A549 (cell line): ENCODE measurements around the gene GRK1. TPM values are rescaled to one million over a fixed set of nuclear protein-coding genes. Genes with fewer than 3 reads are reported as not detected.

Source experiments
- ATAC-seq, 2 experiments: fragments of 200-7000 bp in 1 of 2; fragments of >200 bp in 1 of 2; cut with Nextera tagmentation in 1 of 2; cut with Tn5 transposase in 1 of 2; 3 replicates each; pipeline versions ENCODE4 v1.8.0 to v1.9.1; 2018 to 2020; ENCODE audit warnings: mild to moderate bottlenecking in 1 of 2, moderate library complexity in 1 of 2
- CTCF ChIA-PET: fragments of 300-600 bp; sonication (Branson Sonifier 250); formaldehyde crosslinking; extraction: SDS; loops from one replicate; lab custom pipeline; 2021; ENCODE audit warnings: antibody characterized with exemption, inconsistent platforms; lab: Yijun Ruan, JAX
- POLR2A ChIA-PET: fragments of 350-600 bp; formaldehyde crosslinking; extraction: SDS; loops from one replicate; lab custom pipeline; 2021; ENCODE audit warnings: antibody characterized with exemption, inconsistent platforms; lab: Yijun Ruan, JAX
- DNase-seq, 2 experiments: peaks; one replicate each; pipeline versions ENCODE4 v3.0.0 to v3.0.0-alpha.2; 2011 to 2016; ENCODE audit warnings: low read depth in 1 of 2, low spot score in 1 of 2
- FAIRE-seq: peaks from 2 replicates; lab custom pipeline; 2011; peaks lifted over from hg19 to GRCh38; lab: Jason Lieb, UNC
- H3K27ac ChIP-seq, 2 experiments: fragments of >200 bp; sonication (Bioruptor Twin); formaldehyde crosslinking; 3 replicates each; pipeline ENCODE4 v1.5.1; 2016 to 2017
- H3K4me1 ChIP-seq: fragments of >200 bp; sonication (Bioruptor Twin); formaldehyde crosslinking; 3 replicates; pipeline ENCODE4 v1.6.1; 2016
- H3K4me2 ChIP-seq: fragments of >200 bp; sonication (Bioruptor Twin); formaldehyde crosslinking; 3 replicates; pipeline ENCODE4 v1.6.1; 2016
- H3K4me3 ChIP-seq: fragments of >200 bp; sonication (Bioruptor Twin); formaldehyde crosslinking; 3 replicates; pipeline ENCODE4 v1.5.1; 2016
- H3K9me3 ChIP-seq: fragments of >200 bp; sonication (Bioruptor Twin); formaldehyde crosslinking; 3 replicates; pipeline ENCODE4 v1.6.1; 2016
- BHLHE40 ChIP-seq: IDR thresholded peaks from 2 replicates; pipeline ENCODE4 v1.6.1; 2012; ENCODE audit warnings: low read depth, low read length, inconsistent platforms
- CHD2 ChIP-seq: fragments of 150-350 bp; IDR thresholded peaks from 2 replicates; pipeline ENCODE4 v1.6.1; 2014; ENCODE audit warnings: low read length; ENCODE audit not compliant: partially characterized antibody
- ESRRA ChIP-seq: fragments of 150-350 bp; IDR thresholded peaks from 2 replicates; pipeline ENCODE4 v1.6.1; 2014; ENCODE audit warnings: mild to moderate bottlenecking, low read length, borderline replicate concordance
- FOSB ChIP-seq: fragments of 250-450 bp; sonication (Bioruptor Pico); IDR thresholded peaks from 2 replicates; pipeline ENCODE4 v1.5.0; 2020; ENCODE audit warnings: mild to moderate bottlenecking, moderate library complexity
- FOSL2 ChIP-seq, 2 experiments: fragments of 450-650 bp in 1 of 2; fragments of >200 bp in 1 of 2; sonication (Bioruptor Twin) in 1 of 2; formaldehyde crosslinking; IDR thresholded peaks; 2 replicates each; pipeline versions ENCODE4 v1.5.0 to v1.6.1; 2016 to 2020; ENCODE audit warnings: mild to moderate bottlenecking in 1 of 2, moderate library complexity in 1 of 2
- FOXS1 ChIP-seq: fragments of 250-450 bp; sonication (Bioruptor Pico); IDR thresholded peaks from 2 replicates; pipeline ENCODE4 v1.5.0; 2020; ENCODE audit warnings: mild to moderate bottlenecking, moderate library complexity
- HOXA7 ChIP-seq: fragments of 250-450 bp; sonication (Bioruptor Pico); IDR thresholded peaks from 2 replicates; pipeline ENCODE4 v1.5.0; 2020; ENCODE audit warnings: mild to moderate bottlenecking, moderate library complexity
- JUNB ChIP-seq: fragments of >200 bp; sonication (Bioruptor Twin); formaldehyde crosslinking; IDR thresholded peaks from 2 replicates; pipeline ENCODE4 v1.6.1; 2016
- NPAS2 ChIP-seq: fragments of 250-450 bp; sonication (Bioruptor Pico); IDR thresholded peaks from 2 replicates; pipeline ENCODE4 v1.8.0; 2022; ENCODE audit warnings: mild to moderate bottlenecking, moderate library complexity, borderline replicate concordance
- NR3C1 ChIP-seq: fragments of >200 bp; sonication (Bioruptor Twin); formaldehyde crosslinking; IDR thresholded peaks from 3 replicates; pipeline ENCODE4 v1.6.1; 2017
- PHF8 ChIP-seq: fragments of 200-600 bp; sonication (generic); IDR thresholded peaks from 2 replicates; pipeline ENCODE4 v1.6.1; 2016; ENCODE audit warnings: low read depth, mild to moderate bottlenecking, antibody characterized with exemption, moderate library complexity, borderline replicate concordance
- POLR2A ChIP-seq: IDR thresholded peaks from 2 replicates; pipeline ENCODE4 v1.6.1; 2012; ENCODE audit warnings: mild to moderate bottlenecking, low read length
- RAD21 ChIP-seq, 2 experiments: fragments of >200 bp in 1 of 2; sonication (Bioruptor Twin) in 1 of 2; formaldehyde crosslinking in 1 of 2; IDR thresholded peaks in 1 of 2; conservative IDR thresholded peaks in 1 of 2; 2 replicates in 1 of 2; 3 replicates in 1 of 2; pipeline ENCODE4 v1.6.1; 2012 to 2018; ENCODE audit warnings: inconsistent platforms in 1 of 2
- RNF2 ChIP-seq: fragments of 200-600 bp; sonication (generic); IDR thresholded peaks from 2 replicates; pipeline ENCODE4 v1.6.1; 2016; ENCODE audit warnings: low read depth, mild to moderate bottlenecking, antibody characterized with exemption, moderate library complexity, borderline replicate concordance
- SMC3 ChIP-seq: fragments of >200 bp; sonication (Bioruptor Twin); formaldehyde crosslinking; IDR thresholded peaks from 3 replicates; pipeline ENCODE4 v1.6.1; 2018; ENCODE audit warnings: inconsistent platforms
- SREBF2 ChIP-seq: fragments of 450-650 bp; IDR thresholded peaks from 2 replicates; pipeline ENCODE4 v1.6.1; 2014; ENCODE audit warnings: mild to moderate bottlenecking, moderate library complexity
- TP53 ChIP-seq: fragments of 250-450 bp; sonication (Bioruptor Pico); IDR thresholded peaks from 2 replicates; pipeline ENCODE4 v1.5.0; 2021; ENCODE audit warnings: mild to moderate bottlenecking, moderate library complexity
- ZNF302 ChIP-seq: fragments of 250-450 bp; sonication (Bioruptor Pico); IDR thresholded peaks from 2 replicates; pipeline ENCODE4 v1.9.0; 2021; ENCODE audit warnings: inconsistent platforms, mild to moderate bottlenecking, moderate library complexity
- WGBS: methylation state at CpG from one replicate; pipeline ENCODE4 v1.1.6; 2017; ENCODE audit errors: missing lambda C conversion rate; 5-methylcytosine and 5-hydroxymethylcytosine counted together
- polyA plus RNA-seq, 4 experiments: library from polyadenylated mRNA; depleted of rRNA in 3 of 4; stranded (reverse); fragments of >200 nt; fragmentation: RNase III in 1 of 4; extraction: RNeasy Plus Mini Kit Qiagen cat#74134 plus additional on column Dnase treatment in 1 of 4; gene quantifications; 2 replicates in 3 of 4; 3 replicates in 1 of 4; pipeline ENCODE4 v1.2.3, GENCODE V29; 2011 to 2017
- TF ChIP-seq, protein P1 (sequence below): fragments of 250-450 bp; sonication (Bioruptor Pico); IDR thresholded peaks from 2 replicates; pipeline ENCODE4 v1.5.0; 2021; ENCODE audit warnings: mild to moderate bottlenecking, moderate library complexity, borderline replicate concordance
- TF ChIP-seq, protein P2 (sequence below): fragments of >200 bp; sonication (Bioruptor Twin); formaldehyde crosslinking; IDR thresholded peaks from 3 replicates; pipeline ENCODE4 v1.5.1; 2016
- TF ChIP-seq, protein P3 (sequence below): fragments of 450-650 bp; IDR thresholded peaks from 2 replicates; pipeline ENCODE4 v1.6.1; 2014; ENCODE audit warnings: antibody characterized with exemption
- TF ChIP-seq, protein P4 (sequence below): fragments of >200 bp; sonication (Bioruptor Twin); formaldehyde crosslinking; IDR thresholded peaks from 2 replicates; pipeline ENCODE4 v1.6.1; 2016
- TF ChIP-seq, protein P5 (sequence below): fragments of 250-450 bp; sonication (Bioruptor Pico); IDR thresholded peaks from 2 replicates; pipeline ENCODE4 v1.5.0; 2020; ENCODE audit warnings: low read depth, mild to moderate bottlenecking, moderate library complexity
- TF ChIP-seq, protein P6 (sequence below): fragments of >200 bp; sonication (Bioruptor Twin); formaldehyde crosslinking; IDR thresholded peaks from 3 replicates; pipeline ENCODE4 v1.6.1; 2016

Gene GRK1
- polyA plus RNA-seq, 2 of the 4 experiments (the other 2 are of a cell fraction): not detected

DNA sequence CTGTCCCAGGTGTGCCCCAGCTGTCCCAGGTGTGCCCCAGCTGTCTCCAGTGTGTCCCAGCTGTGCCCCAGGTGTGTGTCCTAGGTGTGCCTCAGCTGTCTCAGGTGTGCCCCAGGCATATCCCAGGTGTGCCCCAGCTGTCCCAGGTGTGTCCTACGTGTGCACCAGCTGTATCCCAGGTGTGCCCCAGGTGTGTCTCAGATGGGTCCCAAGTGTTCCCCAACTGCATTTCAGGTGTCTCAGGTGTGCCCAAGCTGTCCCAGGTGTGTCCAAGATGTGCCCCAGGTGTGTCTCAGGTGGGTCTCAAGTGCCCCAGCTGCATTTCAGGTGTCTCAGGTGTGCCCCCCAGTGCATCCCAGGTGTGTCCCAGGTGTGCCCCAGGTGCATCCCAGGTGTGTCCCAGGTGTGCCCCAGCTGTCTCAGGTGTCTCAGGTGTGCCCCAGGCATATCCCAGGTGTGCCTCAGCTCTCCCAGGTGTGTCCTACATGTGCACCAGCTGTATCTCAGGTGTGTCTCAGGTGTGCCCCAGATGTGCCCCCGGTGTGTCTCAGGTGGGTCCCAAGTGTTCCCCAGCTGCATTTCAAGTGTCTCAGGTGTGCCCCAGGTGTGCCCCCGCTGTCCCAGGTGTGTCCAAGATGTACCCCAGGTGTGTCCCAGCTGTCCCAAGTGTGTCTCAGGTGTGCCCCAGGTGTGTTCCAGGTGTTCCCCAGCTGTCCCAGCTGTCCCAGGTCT is 1.3 kb upstream of the GRK1 start:
- no peak overlapping the region for H3K4me3 ChIP-seq
- H3K4me2 ChIP-seq: no peak overlapping the region
- 50% methylated on average over 1 of the region's 3 CpGs for WGBS
- DNase-seq: no peak
- POLR2A ChIA-PET: no interaction called here
- H3K27ac ChIP-seq: no peak overlapping the region
- H3K4me1 ChIP-seq: no peaks in the 10 kb centered on the region
- H3K9me3 ChIP-seq: peaks cover 8% of the 10 kb centered on the region
- CTCF ChIA-PET: interaction anchor here (4.6 kb wide), 1 partner anchor 58 kb away, joined by 14 read pairs; no protein-coding TSS in a partner anchor
- FAIRE-seq: no peak
- ATAC-seq: no peak
- no peak for TF ChIP-seq NR3C1
- TF ChIP-seq, protein P1, sequence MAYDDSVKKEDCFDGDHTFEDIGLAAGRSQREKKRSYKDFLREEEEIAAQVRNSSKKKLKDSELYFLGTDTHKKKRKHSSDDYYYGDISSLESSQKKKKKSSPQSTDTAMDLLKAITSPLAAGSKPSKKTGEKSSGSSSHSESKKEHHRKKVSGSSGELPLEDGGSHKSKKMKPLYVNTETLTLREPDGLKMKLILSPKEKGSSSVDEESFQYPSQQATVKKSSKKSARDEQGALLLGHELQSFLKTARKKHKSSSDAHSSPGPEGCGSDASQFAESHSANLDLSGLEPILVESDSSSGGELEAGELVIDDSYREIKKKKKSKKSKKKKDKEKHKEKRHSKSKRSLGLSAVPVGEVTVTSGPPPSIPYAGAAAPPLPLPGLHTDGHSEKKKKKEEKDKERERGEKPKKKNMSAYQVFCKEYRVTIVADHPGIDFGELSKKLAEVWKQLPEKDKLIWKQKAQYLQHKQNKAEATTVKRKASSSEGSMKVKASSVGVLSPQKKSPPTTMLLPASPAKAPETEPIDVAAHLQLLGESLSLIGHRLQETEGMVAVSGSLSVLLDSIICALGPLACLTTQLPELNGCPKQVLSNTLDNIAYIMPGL (CRISPR knock-in tag): no peak
- TF ChIP-seq ZNF302 (CRISPR knock-in tag): no peak
- no peak for TF ChIP-seq FOXS1 (CRISPR knock-in tag)
- TF ChIP-seq, protein P2, sequence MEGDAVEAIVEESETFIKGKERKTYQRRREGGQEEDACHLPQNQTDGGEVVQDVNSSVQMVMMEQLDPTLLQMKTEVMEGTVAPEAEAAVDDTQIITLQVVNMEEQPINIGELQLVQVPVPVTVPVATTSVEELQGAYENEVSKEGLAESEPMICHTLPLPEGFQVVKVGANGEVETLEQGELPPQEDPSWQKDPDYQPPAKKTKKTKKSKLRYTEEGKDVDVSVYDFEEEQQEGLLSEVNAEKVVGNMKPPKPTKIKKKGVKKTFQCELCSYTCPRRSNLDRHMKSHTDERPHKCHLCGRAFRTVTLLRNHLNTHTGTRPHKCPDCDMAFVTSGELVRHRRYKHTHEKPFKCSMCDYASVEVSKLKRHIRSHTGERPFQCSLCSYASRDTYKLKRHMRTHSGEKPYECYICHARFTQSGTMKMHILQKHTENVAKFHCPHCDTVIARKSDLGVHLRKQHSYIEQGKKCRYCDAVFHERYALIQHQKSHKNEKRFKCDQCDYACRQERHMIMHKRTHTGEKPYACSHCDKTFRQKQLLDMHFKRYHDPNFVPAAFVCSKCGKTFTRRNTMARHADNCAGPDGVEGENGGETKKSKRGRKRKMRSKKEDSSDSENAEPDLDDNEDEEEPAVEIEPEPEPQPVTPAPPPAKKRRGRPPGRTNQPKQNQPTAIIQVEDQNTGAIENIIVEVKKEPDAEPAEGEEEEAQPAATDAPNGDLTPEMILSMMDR: no peak
- TF ChIP-seq TP53: no peak
- TF ChIP-seq BHLHE40: no peak
- TF ChIP-seq PHF8: no peak
- TF ChIP-seq HOXA7 (CRISPR knock-in tag): no peak
- TF ChIP-seq RNF2: no peak
- no peak for TF ChIP-seq CHD2

DNA sequence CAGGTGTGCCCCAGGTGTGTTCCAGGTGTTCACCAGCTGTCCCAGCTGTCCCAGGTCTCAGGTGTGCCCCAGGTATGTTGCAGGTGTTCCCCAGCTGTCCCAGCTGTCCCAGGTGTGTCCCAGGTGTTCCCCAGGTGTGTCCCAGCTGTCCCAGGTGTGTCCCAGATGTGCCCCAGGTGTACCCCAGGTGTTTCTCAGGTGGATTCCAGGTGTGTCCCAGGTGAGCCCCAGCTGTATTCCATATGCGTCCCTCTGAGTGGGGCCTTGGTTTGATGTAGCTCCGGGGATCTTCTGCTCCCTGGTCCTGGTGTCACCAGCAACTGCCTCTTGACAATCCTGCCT is 719 bp upstream of the GRK1 start:
- POLR2A ChIA-PET: no interaction called here
- H3K9me3 ChIP-seq: peaks cover 7% of the 10 kb centered on the region
- CTCF ChIA-PET: interaction anchor here (4.6 kb wide), 1 partner anchor 58 kb away, joined by 14 read pairs; no protein-coding TSS in a partner anchor
- H3K27ac ChIP-seq: no peak overlapping the region
- WGBS: no CpG with 5 or more reads among the region's 2 CpGs
- FAIRE-seq (no peak), DNase-seq (no peak), ATAC-seq (no peak)
- no peak overlapping the region for H3K4me2 ChIP-seq
- H3K4me3 ChIP-seq: no peak overlapping the region
- no peaks in the 10 kb centered on the region for H3K4me1 ChIP-seq
- TF ChIP-seq ESRRA: no peak
- TF ChIP-seq FOSB (CRISPR knock-in tag): no peak
- no peak for TF ChIP-seq JUNB
- no peak for TF ChIP-seq POLR2A
- TF ChIP-seq BHLHE40: no peak
- TF ChIP-seq, protein P3, sequence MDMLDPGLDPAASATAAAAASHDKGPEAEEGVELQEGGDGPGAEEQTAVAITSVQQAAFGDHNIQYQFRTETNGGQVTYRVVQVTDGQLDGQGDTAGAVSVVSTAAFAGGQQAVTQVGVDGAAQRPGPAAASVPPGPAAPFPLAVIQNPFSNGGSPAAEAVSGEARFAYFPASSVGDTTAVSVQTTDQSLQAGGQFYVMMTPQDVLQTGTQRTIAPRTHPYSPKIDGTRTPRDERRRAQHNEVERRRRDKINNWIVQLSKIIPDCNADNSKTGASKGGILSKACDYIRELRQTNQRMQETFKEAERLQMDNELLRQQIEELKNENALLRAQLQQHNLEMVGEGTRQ: no peak
- TF ChIP-seq, protein P1 (CRISPR knock-in tag): no peak
- TF ChIP-seq RAD21 (conservative IDR thresholded peaks at IDR 0.05 in 1 of 2, IDR thresholded peaks at IDR 0.05 in 1 of 2): no peak
- TF ChIP-seq, protein P4, sequence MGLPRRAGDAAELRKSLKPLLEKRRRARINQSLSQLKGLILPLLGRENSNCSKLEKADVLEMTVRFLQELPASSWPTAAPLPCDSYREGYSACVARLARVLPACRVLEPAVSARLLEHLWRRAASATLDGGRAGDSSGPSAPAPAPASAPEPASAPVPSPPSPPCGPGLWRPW: no peak
- TF ChIP-seq SMC3: no peak
- TF ChIP-seq, protein P5, sequence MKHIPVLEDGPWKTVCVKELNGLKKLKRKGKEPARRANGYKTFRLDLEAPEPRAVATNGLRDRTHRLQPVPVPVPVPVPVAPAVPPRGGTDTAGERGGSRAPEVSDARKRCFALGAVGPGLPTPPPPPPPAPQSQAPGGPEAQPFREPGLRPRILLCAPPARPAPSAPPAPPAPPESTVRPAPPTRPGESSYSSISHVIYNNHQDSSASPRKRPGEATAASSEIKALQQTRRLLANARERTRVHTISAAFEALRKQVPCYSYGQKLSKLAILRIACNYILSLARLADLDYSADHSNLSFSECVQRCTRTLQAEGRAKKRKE (CRISPR knock-in tag): no peak
- TF ChIP-seq CHD2: no peak
- no peak for TF ChIP-seq NPAS2
- no peak for TF ChIP-seq SREBF2
- no peak for TF ChIP-seq FOSL2 (IDR thresholded peaks at IDR 0.05)
- TF ChIP-seq FOSL2 (CRISPR knock-in tag; IDR thresholded peaks at IDR 0.05): no peak
- TF ChIP-seq, protein P6, sequence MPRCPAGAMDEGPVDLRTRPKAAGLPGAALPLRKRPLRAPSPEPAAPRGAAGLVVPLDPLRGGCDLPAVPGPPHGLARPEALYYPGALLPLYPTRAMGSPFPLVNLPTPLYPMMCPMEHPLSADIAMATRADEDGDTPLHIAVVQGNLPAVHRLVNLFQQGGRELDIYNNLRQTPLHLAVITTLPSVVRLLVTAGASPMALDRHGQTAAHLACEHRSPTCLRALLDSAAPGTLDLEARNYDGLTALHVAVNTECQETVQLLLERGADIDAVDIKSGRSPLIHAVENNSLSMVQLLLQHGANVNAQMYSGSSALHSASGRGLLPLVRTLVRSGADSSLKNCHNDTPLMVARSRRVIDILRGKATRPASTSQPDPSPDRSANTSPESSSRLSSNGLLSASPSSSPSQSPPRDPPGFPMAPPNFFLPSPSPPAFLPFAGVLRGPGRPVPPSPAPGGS: no peak
- TF ChIP-seq, protein P2: no peak
